ENCODE measurements around the gene KRTAP5-3.
"Not testable (repeated sequence)": the region's sequence is repeated elsewhere in the genome, so short reads cannot be mapped to it uniquely, and the experiment has no call there.

KRTAP5-3 gene

DNA sequence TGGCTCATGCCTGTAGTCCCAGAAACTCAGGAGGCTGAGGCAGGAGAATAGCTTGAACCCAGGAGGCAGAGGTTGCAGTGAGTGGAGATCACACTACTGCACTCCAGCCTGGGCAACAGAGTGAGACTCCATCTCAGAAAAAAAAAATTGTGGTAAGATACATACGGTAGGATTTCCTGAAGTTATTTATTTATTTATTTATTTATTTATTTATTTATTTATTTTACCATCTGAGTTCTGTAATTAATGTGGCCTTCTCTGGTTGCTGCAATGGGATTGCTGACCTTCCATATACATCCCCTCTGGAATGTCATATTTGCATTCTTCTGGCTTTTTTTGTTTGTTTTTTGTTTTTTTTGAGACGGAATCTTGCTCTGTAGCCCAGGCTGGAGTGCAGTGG lies 25.4 kb downstream of the KRTAP5-3 start:
- DNase-seq (ENCODE audit: low read depth in 1 of 2, low spot score in 1 of 2) = not testable (repeated sequence)

DNA sequence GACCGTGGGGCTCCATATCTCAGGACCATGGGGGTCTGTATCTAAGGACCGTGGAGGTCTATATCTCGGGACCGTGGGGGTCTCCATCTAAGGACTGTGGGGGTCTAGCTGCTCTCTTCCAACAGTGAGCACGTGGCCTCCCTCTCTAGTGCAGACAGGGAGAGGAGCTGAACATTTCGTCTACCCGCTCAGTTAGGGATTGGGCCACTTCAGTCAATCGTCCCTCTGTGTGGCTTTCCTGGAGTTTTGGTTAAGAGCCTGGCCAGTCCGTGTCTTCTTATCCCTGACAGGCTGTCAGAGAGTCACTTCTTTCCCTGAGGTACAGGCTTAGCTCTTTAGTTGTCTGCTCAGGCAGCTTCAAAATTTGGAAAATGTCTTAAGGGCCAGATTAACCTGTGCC lies 26.3 kb downstream of the KRTAP5-3 start:
- no peak for DNase-seq (ENCODE audit: low read depth in 1 of 2, low spot score in 1 of 2)

DNA sequence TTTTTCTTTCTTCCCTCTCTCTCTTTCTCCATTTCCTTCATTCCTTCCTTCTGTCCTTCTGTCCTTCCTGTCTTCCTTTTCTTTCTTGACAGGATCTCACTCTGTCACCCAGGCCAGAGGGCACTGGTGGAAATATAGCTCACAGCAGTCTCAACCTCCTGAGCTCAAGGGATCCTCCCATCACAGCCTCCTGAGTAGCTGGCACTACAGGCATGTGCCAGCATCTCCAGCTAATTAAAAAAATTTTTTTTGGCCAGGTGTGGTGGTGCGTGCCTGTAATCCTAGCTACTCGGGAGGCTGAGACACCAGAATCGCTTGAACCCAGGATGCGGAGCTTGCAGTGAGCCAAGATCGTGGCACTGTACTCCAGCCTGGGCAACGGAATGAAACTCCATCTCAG lies 31.4 kb downstream of the KRTAP5-3 start:
- DNase-seq (ENCODE audit: low read depth in 1 of 2, low spot score in 1 of 2) = no peak

DNA sequence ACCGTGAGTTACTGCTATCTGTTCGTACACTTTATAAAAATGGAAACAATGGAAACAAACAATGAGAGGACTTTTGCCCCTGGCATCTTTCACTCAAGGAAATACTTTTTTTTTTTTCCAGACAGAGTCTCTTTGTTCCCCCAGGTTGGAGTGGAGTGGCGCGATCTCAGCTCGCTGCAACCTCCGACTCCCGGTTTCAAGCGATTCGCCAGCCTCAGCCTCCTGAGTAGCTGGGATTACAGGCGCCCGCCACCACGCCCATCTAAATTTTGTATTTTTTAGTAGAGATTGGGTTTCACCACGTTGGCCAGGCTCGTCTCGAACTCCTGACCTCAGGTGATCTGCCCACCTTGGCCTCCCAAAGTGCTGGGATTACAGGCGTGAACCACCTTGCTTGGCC lies 32.5 kb downstream of the KRTAP5-3 start:
- DNase-seq (ENCODE audit: low read depth in 1 of 2, low spot score in 1 of 2) = not testable (repeated sequence)

DNA sequence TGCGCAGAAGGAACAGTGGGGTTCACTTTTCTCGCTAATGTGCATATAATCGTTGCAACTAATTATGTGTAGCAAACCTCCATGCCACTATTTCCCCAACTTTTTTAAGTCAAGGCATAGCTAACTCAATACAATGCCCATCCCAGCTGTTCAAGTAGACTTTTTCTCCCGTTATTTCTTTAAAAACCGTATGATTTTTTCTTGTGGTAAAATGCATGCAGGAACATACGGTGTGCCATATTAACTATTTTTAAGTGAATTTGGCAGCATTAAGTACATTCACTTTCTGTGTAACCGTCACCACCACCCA lies 33.4 kb downstream of the KRTAP5-3 start:
- no peak for DNase-seq (ENCODE audit: low read depth in 1 of 2, low spot score in 1 of 2)

DNA sequence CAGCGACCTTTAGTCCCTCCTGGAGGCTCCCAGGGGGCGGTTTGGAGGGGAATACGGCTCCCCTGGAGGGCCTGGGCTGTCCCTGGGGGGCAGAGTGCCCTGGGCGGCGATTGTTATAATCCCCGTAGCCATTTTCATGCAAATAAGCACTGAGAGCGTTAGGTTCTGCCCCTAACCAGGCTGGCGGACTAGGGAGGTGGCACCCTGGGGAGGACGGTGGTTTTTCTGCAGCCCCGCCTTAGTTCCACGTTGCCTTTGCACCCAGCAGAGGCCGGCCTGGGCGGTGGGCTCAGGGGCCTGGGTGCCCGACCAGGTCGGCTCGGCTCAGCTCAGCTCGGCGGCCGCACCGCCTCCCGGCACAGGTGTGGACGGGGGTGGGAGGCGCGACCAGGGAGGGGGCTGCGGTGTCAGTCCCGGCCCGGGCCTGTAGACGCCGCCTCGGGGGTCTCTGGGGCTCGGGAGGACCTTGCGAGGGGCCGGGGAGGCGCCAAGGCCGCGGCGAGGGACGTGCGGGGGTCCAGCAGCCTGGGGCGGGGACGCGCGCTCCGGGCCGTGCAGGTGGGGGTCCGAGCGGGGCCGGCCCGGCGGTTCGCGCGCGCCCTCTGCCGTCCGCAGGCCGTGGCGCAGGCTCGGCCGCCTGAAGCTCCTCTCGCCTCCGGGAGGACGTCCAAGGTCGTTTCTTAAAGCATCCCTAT lies 33.9 kb downstream of the KRTAP5-3 start:
- peak in 1 of 2 donors; percentile 45 for DNase-seq (ENCODE audit: low read depth in 1 of 2, low spot score in 1 of 2)

DNA sequence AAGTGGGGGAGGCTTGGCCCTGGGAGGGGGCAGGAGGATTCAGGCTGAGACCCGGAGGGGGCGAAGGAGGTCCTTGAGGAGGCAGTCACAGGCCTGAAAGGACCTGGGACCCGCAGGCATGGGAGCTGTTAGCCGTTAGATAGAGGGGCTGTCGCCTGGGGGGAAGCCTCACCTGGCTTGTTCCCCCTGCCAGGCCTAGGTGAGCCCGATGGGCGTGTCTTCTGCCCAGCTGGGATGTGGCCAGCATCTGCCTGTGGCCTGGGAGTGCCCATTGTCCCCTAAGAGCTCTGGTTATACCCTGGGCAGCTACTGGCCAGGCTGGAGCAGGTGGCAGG lies 34.4 kb downstream of the KRTAP5-3 start:
- DNase-seq (ENCODE audit: low read depth in 1 of 2, low spot score in 1 of 2) = no peak

DNA sequence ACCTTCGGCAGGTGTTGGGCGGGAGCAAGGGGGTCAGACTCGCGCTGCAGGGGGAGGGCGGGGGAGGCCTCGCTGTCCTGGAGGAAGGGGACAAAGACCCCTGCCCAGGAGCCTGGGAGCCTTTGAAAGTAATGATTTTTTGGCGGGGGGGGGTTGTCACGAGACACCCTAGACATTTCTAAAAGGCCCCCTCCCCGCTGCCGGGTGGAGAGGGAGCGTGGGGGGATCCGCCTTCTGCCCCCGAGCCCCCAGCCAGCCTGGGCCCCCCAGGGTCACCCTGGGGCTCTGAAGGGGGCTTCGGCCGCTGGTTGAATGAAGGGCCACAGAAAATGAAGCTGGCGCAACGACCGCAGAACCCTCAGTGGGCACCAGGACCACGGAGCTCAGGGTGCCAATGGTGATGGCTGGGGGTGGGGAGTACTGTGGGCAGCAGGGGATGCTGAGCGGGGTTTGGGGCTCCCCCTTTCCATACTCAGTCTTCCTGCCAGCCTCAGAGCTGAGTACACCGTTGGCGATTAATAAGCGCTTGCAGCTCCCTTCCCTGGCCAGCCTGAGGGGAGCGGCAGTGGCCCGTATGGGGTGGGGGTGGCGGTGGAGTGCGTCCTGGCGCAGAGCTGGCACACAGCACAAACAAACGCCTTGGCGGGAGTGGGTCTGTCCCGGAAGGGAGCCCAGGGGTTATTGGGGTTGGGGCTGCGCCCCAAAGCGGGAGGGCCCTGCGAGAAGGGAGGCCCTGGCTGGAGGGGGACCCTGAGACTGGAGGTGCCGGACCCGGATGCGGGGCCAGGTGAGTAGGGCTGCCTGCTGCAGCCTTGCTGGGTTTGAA lies 35.0 kb downstream of the KRTAP5-3 start:
- no peak for DNase-seq (ENCODE audit: low read depth in 1 of 2, low spot score in 1 of 2)

DNA sequence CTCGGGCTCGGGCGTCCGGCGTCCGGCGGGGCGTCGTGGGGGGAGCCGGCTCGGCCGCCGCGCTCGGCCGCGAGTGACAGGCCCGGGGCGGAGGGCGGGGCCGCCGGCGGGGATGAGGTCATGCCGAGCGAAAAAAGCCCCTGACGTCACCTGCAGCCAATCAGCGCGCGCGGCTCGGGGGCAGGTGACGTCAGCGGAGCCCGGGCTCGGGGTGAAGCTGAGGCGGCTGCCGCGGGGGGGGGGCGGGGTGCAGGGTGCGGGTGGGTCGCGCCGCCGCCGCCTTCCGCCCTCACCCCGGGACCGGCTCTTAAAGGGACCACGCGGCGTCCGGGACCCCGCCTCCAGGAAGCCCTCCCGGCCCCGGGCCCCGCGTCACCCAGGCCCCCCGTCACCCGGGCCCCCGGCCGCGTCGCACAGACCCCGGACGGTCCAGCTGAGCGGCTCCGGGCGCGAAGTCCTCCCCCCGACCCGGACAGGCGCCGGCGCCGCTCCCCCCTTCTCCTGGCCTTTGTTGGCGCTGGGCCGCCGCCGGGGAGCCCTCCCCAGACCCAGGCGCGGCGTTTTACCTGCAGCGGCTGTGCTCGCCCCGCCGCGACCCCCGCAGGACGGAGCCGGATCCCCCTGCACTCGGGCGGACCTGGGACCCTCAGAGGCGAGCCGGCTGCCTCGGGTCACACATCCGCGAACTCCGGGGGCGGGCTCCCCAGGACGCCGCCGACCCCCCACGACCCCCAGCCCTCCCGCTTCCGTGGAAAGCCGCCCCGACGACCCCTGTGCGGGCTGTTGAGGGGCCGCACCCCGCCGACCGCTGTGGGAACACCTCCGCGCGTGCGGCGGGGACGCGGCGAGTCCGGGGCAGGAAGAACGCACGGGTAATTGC lies 35.8 kb downstream of the KRTAP5-3 start, which contains the start of gene DUSP8:
Gene DUSP8 (minus strand): TSS at position 75 of the 880 bp plus-strand sequence. CDS start 6,445 bp downstream, outside the sequence.
- DNase-seq (ENCODE audit: low read depth in 1 of 2, low spot score in 1 of 2) = peak; percentile 86 to 93

DNA sequence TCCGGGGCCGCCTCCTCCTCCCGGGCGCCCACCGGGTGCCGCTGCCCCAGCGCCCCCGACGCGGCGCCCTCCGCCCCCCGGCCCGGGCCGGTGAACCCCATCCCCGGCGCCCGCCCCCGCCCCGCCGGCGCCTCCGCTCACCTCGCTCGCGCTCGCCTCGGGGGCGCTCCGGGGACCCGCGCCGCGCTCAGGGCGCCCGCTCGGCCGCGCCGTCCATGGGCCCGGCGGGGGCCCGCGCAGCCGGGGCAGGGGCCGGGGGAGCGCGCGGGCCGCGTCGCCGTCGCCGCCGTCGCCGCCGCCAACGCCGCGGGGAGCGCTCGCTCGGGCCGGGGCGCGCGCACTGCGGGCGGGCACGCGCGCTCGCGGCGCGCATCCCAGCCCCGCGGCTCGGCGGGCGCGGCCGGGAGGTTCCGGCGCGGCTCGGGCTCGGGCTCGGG lies 36.5 kb downstream of the KRTAP5-3 start:
- DNase-seq (ENCODE audit: low read depth in 1 of 2, low spot score in 1 of 2) = no peak

DNA sequence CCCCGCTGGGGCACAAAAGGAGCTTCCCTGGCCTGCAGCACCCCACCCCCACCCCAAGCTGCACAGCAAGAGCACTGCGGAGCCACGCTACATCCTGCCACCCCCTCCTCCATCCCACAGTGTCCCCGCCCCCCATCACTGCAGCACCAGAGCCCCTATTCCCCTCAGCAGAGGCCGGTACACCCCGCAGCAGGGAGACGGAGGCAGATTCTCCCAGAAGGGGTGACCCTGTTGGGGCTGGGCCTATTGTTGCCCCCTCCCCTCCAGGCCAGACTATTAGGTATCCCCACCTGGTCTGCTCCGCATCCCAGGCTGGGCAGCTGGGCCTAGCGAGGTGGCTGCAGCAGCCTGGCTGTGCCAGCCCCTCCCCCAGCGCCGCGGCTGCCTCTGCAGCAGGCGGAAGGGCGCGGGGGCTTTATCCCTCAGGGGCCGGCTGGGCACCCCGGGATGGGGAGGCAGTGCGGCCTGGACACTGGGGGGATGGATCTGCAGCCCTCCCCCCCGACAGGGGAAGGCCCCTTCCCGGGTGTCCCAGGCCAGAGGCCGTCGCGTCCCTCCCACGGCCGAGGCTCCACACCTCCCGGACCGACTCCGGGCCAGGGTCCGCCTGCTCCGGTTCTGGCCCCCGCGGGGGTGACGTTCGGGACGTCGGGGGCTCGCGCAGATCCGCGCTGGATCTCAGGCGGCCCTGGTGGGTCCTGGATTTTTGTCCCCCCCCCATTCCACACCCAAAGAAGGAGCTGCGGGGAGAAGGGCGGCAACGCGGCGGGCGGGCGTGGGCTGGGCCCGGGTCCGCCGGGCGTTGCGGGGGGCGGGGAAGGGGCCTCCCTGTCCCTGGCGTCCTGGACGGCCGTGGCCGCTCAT lies 37.1 kb downstream of the KRTAP5-3 start:
- no peak for DNase-seq (ENCODE audit: low read depth in 1 of 2, low spot score in 1 of 2)

DNA sequence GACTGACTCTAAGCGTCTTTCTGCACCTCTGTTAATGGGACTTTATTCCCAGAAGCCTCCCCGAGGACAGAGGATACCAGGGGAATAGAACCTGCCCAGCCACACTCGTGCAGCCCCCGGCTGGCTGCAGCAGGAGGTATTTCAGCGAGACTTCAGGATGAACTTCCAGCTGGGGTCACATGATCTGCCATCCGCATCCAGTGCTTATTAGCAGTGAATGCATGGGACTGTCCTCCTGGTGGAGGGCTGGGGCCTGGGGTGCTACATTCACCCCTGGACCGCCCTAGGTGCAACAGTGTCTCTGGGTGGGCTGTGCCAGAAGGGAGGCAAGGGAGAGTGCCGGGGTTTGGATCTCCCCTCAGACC lies 37.8 kb downstream of the KRTAP5-3 start:
- no peak for DNase-seq (ENCODE audit: low read depth in 1 of 2, low spot score in 1 of 2)

DNA sequence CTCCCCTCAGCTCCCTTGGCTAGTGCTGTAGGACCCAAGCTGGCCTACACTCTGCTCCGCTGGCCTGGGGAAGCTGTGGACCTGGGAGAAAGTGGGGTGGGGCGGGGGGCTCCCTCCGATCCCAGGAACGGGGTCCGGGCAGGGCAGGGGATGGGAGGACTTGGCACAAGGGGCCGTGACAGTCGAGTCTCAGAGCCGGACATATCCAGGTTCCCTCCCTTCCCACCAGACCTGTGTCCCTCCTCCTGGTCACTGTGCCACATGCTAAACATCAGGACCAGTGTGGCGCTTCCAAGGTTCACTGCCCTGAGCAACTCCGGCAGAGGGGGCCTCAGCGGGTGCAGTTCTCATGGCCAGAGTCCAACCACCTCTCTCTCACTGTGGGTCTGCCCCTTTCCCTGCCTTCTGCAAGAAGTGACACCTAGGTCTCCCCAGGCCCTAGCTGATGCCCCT lies 38.2 kb downstream of the KRTAP5-3 start:
- no peak for DNase-seq (ENCODE audit: low read depth in 1 of 2, low spot score in 1 of 2)

DNA sequence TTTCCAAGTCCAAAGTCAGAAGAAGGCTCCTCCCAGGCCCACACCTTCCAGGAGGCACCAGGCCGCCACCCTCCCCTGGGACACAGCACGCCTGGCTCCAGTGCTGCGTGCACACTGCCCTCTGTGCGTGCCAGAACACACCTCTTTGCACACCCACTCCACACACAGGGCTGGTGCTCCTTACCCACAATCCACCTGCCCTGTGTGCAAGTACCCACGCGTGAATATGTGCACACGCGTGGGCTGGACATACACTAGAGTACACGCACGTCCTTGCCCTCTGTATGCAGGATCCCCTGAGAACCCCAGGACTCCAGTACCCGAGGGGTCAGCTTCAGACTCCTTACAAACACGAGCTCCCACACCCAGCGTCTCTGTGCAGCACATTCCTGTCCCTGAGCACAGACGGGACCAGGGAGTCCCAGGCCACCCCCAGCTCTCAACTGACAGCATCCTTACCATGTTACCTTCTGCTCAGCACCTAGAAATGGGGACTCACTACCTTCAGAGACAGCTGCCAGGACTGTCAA lies 38.9 kb downstream of the KRTAP5-3 start:
- DNase-seq (ENCODE audit: low read depth in 1 of 2, low spot score in 1 of 2) = no peak

DNA sequence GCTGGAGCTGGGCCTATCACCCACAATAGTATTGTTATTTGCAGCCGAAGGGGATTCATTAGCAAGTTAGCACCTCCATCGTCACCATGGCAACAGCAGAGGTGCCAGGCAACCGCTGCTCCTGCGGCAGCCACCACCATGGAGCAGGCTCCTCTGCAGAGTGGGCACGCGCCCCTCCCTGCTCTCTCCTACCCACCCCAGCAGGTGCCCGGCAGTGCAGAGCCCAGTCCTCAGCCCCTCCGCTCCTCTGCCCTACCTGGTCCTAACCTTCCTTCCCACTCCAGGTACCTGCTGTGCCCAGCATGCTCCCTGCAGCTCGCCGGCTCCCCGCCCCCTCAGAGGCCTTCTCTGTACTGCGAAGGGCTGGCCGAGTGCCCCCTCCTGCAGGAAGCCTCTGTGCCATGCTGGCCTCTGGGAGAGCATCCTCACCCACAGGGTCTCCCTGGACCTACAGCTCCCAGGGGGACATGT lies 39.8 kb downstream of the KRTAP5-3 start:
- DNase-seq (ENCODE audit: low read depth in 1 of 2, low spot score in 1 of 2) = no peak

DNA sequence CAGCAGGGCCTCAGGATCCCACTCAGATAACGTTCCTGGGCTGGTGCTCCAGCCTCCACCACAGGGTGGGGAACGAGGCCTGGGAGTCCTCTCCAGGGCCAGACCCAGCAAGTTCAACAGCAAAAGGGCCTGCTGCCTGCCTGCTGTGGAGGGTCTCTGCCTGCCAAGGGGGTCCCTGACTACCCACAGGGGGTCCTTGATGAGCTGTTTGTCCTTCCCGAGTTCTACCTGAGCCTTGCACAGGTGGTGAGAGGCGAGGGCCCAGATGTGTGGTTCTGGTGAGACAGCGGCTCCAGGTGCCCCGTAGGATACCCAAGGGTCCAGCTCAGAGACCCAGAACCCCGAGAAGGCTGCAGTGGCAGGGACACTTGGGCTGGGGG lies 40.6 kb downstream of the KRTAP5-3 start:
- no peak for DNase-seq (ENCODE audit: low read depth in 1 of 2, low spot score in 1 of 2)

DNA sequence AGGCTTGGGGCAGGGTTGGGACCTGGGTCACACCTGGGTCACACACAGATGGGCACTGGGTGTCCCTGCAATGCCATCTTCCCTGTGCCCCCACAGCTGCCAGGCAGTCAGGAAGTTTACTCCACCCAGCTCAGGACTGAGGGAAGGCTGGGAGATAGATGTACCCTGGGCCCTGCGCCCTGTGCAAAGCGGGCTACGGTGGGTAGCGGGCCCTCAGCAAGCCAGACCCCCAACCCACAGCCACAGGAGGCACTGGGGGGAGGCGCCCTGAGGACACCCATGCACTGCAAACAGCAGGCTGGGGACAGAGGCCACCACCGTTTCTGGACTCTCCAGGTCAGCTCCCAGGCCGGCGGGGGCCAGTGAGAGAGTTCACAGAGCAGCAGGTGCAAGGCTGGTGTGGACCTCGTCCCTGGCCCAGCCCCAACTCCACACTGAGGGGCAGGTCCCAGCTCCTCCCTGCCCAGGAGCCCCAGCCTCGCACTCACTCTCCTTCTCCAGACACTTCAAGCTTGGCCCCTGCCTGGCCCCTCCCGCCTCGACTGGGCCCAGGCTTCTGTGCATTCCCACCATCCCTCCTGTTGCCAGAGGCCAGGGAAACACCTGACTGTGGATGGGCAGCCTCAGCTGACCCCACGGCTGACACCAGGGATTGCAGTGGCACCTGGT lies 41.1 kb downstream of the KRTAP5-3 start:
- no peak for DNase-seq (ENCODE audit: low read depth in 1 of 2, low spot score in 1 of 2)

DNA sequence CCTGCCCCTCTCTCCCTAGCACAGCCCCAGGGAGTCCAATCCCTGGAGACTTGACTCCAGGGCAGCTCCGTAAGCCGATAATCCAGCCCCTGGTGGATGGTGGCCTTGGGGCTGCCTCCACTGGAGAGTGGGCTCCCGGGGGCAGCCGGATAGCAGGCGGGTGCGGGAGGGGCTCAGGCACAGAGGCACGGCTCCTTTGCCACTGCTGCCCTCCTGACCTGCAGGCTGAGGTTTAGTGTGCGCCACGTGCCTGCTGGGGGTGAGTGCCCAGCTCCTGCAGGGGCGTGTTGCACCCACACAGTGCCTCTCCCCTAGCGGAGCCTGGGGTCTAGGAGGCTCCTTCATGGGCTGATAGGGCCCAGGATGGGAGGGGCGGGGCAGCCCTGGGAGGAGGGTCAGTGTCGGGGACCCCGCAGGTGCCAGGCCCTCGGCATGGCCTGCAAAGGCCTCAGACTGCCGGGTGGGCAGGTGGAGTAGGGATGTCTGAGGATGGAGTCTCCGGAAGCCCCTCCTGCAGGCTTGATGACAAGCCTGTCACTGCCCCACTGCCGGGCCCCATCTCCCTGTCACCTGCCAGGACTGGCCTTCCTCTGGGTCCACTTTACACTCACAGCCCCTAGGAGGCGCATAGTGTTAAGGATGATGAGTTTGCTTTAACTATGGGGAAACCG lies 41.7 kb downstream of the KRTAP5-3 start:
- no peak for DNase-seq (ENCODE audit: low read depth in 1 of 2, low spot score in 1 of 2)

DNA sequence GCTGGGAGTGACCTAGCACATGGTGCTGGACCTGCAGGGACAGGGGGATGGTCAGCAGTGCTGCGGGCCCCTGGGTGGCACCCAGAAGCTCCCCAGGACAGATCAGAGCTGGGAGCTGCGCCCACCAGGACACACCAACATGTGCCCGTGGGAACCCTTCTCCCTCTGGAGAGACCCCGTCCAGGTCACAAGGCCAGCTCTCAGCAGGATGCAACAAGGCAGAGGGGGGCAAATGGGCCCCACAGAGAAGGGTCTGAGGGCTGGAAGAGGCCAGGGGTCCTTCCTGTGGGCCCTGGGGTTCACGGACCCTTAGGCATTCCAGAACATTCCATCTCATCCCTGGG lies 42.4 kb downstream of the KRTAP5-3 start:
- no peak for DNase-seq (ENCODE audit: low read depth in 1 of 2, low spot score in 1 of 2)

Measured in activated T-helper 1 cell treated with anti-CD3 and anti-CD28 coated beads, Interleukin-2, amount 50 U/mL, for 16 hours (primary cell).